H1 (cell line): ENCODE measurements around the gene SLC35F3. TPM values are rescaled to one million over a fixed set of nuclear protein-coding genes. Genes with fewer than 3 reads are reported as not detected.

Source experiments
- CTCF ChIA-PET: fragments of 300-600 bp; sonication (Branson Sonifier 250); formaldehyde crosslinking; loops from one replicate; lab custom pipeline; 2021; ENCODE audit not compliant: partially characterized antibody; lab: Charles Lee
- POLR2A ChIA-PET: fragments of 300-600 bp; sonication (Branson Sonifier 250); formaldehyde crosslinking; loops from one replicate; lab custom pipeline; 2021; ENCODE audit warnings: inconsistent platforms; ENCODE audit not compliant: partially characterized antibody; lab: Charles Lee
- DNase-seq, 2 experiments: peaks; one replicate each; pipeline versions ENCODE4 v3.0.0 to v3.0.0-alpha.2; 2010 to 2022; ENCODE audit warnings: low spot score in 2 of 2, low read depth in 1 of 2, mixed read lengths in 1 of 2
- FAIRE-seq: peaks from 2 replicates; lab custom pipeline; 2011; peaks lifted over from hg19 to GRCh38; lab: Jason Lieb, UNC
- H2AFZ ChIP-seq: 2 replicates; pipeline ENCODE4 v1.8.1; 2012; ENCODE audit warnings: low read length, inconsistent platforms
- H2AK5ac ChIP-seq: 2 replicates; pipeline ENCODE4 v1.6.1; 2013; ENCODE audit warnings: low read depth, low read length
- H2BK120ac ChIP-seq: replicated peaks from 2 replicates; pipeline ENCODE3; 2013; ENCODE audit warnings: low read depth, low read length, inconsistent platforms
- H2BK12ac ChIP-seq: 2 replicates; pipeline ENCODE4 v1.6.1; 2013; ENCODE audit warnings: low read depth, low read length
- H2BK15ac ChIP-seq: 2 replicates; pipeline ENCODE4 v1.6.1; 2013; ENCODE audit warnings: low read length
- H2BK20ac ChIP-seq: 2 replicates; pipeline ENCODE4 v1.6.1; 2013; ENCODE audit warnings: low read length
- H2BK5ac ChIP-seq: 2 replicates; pipeline ENCODE4 v1.6.1; 2013; ENCODE audit warnings: low read depth, low read length
- H3K14ac ChIP-seq: 2 replicates; pipeline ENCODE4 v1.6.1; 2013; ENCODE audit warnings: inconsistent platforms; ENCODE audit not compliant: insufficient read length
- H3K18ac ChIP-seq: 2 replicates; pipeline ENCODE4 v1.6.1; 2013; ENCODE audit warnings: low read length; ENCODE audit errors: extremely low read depth
- H3K23ac ChIP-seq: 2 replicates; pipeline ENCODE4 v1.6.1; 2013; ENCODE audit warnings: inconsistent platforms; ENCODE audit not compliant: insufficient read length
- H3K23me2 ChIP-seq: 2 replicates; pipeline ENCODE4 v1.6.1; 2013; ENCODE audit warnings: low read depth, low read length
- H3K27ac ChIP-seq: 2 replicates; pipeline ENCODE4 v1.6.1; 2011; ENCODE audit warnings: low read depth, low read length, inconsistent platforms
- H3K27me3 ChIP-seq, 4 experiments: replicated peaks in 1 of 4; 1 replicate in 1 of 4; 2 replicates in 3 of 4; pipeline versions ENCODE4 v1.6.1 to v1.8.1; 2011 to 2013; ENCODE audit warnings: low read length in 3 of 4, mild to moderate bottlenecking in 3 of 4, inconsistent platforms in 2 of 4, mixed read lengths in 2 of 4, moderate library complexity in 1 of 4; ENCODE audit not compliant: control insufficient read depth in 3 of 4, insufficient read depth in 3 of 4; ENCODE audit errors: extremely low read depth in 1 of 4
- H3K36me3 ChIP-seq, 4 experiments: 2 replicates each; pipeline versions ENCODE4 v1.6.1 to v1.8.1; 2011 to 2013; ENCODE audit warnings: mild to moderate bottlenecking in 4 of 4, low read length in 3 of 4, moderate library complexity in 2 of 4, control low read depth in 1 of 4, inconsistent platforms in 1 of 4; ENCODE audit not compliant: insufficient read depth in 4 of 4, control insufficient read depth in 2 of 4
- H3K4ac ChIP-seq: replicated peaks from 2 replicates; pipeline ENCODE3; 2013; ENCODE audit warnings: low read length, low read depth, mixed read lengths, inconsistent platforms; ENCODE audit not compliant: insufficient read length
- H3K4me1 ChIP-seq, 4 experiments: replicated peaks in 1 of 4; 1 replicate in 1 of 4; 2 replicates in 3 of 4; pipeline versions ENCODE4 v1.6.1 to v1.8.1; 2011 to 2013; ENCODE audit warnings: low read length in 3 of 4, inconsistent platforms in 2 of 4, mixed read lengths in 1 of 4; ENCODE audit not compliant: insufficient read depth in 4 of 4, control insufficient read depth in 3 of 4
- H3K4me2 ChIP-seq, 2 experiments: 2 replicates each; pipeline versions ENCODE4 v1.6.1 to v1.8.1; 2011 to 2013; ENCODE audit warnings: low read depth in 2 of 2, low read length in 2 of 2, control low read depth in 1 of 2, inconsistent platforms in 1 of 2, mild to moderate bottlenecking in 1 of 2; ENCODE audit not compliant: insufficient read depth in 1 of 2
- H3K4me3 ChIP-seq, 4 experiments: fragments of 200-600, 300-600 bp in 1 of 4; sonication (generic), shearing (Covaris generic), sonication (Bioruptor Twin) in 1 of 4; 2 replicates each; pipeline versions ENCODE4 v1.5.1 to v1.8.1; 2011 to 2016; ENCODE audit warnings: low read length in 4 of 4, low read depth in 3 of 4, control low read depth in 2 of 4, inconsistent platforms in 2 of 4, mild to moderate bottlenecking in 2 of 4, mixed read lengths in 1 of 4, moderate library complexity in 1 of 4; ENCODE audit not compliant: insufficient read depth in 2 of 4; ENCODE audit errors: extremely low read depth in 1 of 4
- H3K56ac ChIP-seq: replicated peaks from 2 replicates; pipeline ENCODE3; 2013; ENCODE audit warnings: low read depth, mild to moderate bottlenecking, mixed read lengths, low read length, inconsistent platforms; ENCODE audit not compliant: insufficient read length
- H3K79me1 ChIP-seq: 2 replicates; pipeline ENCODE4 v1.6.1; 2013; ENCODE audit warnings: low read depth, low read length, control low read depth
- H3K79me2 ChIP-seq, 2 experiments: 2 replicates each; pipeline versions ENCODE4 v1.6.1 to v1.8.1; 2012 to 2013; ENCODE audit warnings: low read length in 2 of 2, mild to moderate bottlenecking in 2 of 2, inconsistent platforms in 1 of 2; ENCODE audit not compliant: insufficient read depth in 2 of 2, control insufficient read depth in 1 of 2
- H3K9ac ChIP-seq, 4 experiments: replicated peaks in 1 of 4; 1 replicate in 1 of 4; 2 replicates in 3 of 4; pipeline versions ENCODE4 v1.6.1 to v1.8.1; 2011 to 2013; ENCODE audit warnings: low read depth in 3 of 4, low read length in 3 of 4, control low read depth in 2 of 4, mild to moderate bottlenecking in 2 of 4, moderate library complexity in 2 of 4, inconsistent platforms in 1 of 4; ENCODE audit errors: extremely low read depth in 1 of 4
- H3K9me3 ChIP-seq, 2 experiments: 2 replicates each; pipeline versions ENCODE4 v1.6.1 to v1.8.1; 2012 to 2013; ENCODE audit warnings: mild to moderate bottlenecking in 2 of 2, moderate library complexity in 2 of 2, control low read depth in 1 of 2, inconsistent platforms in 1 of 2, low read depth in 1 of 2, low read length in 1 of 2, mixed read lengths in 1 of 2; ENCODE audit not compliant: insufficient read depth in 2 of 2
- H4K20me1 ChIP-seq, 2 experiments: replicated peaks in 1 of 2; 2 replicates each; pipeline versions ENCODE3 to v1.8.1; 2011 to 2013; ENCODE audit warnings: inconsistent platforms in 2 of 2, low read length in 2 of 2, mild to moderate bottlenecking in 1 of 2; ENCODE audit not compliant: insufficient read depth in 2 of 2, control insufficient read depth in 1 of 2
- H4K5ac ChIP-seq: 2 replicates; pipeline ENCODE4 v1.6.1; 2013; ENCODE audit warnings: low read length, low read depth, mixed read lengths, inconsistent platforms; ENCODE audit not compliant: insufficient read length
- H4K8ac ChIP-seq: 2 replicates; pipeline ENCODE4 v1.8.0; 2013; ENCODE audit warnings: mild to moderate bottlenecking, moderate library complexity, low read length, inconsistent platforms; ENCODE audit not compliant: insufficient read depth; ENCODE audit errors: extremely low read depth
- H4K91ac ChIP-seq: replicated peaks from 2 replicates; pipeline ENCODE3; 2013; ENCODE audit warnings: low read length, mixed read lengths, inconsistent platforms; ENCODE audit not compliant: insufficient read length
- SRF ChIP-seq: IDR thresholded peaks from 2 replicates; pipeline ENCODE4 v1.6.1; 2011; ENCODE audit warnings: mild to moderate bottlenecking, low read depth, low read length, moderate library complexity
- WGBS, 2 experiments: shearing (Covaris generic) in 1 of 2; methylation state at CpG; one replicate each; pipeline versions ENCODE4 v1.1.6 to v1.1.7; 2013 to 2015; ENCODE audit warnings: low lambda C conversion rate in 2 of 2, mixed read lengths in 2 of 2, inconsistent platforms in 1 of 2, low coverage in 1 of 2, missing lambda C conversion rate in 1 of 2; ENCODE audit not compliant: insufficient replicate concordance in 2 of 2, insufficient coverage in 1 of 2, insufficient read length in 1 of 2; ENCODE audit errors: extremely low coverage in 1 of 2, missing lambda C conversion rate in 1 of 2; 5-methylcytosine and 5-hydroxymethylcytosine counted together
- polyA plus RNA-seq, 7 experiments: library from polyadenylated mRNA; depleted of rRNA in 3 of 7; stranded (reverse) in 5 of 7; unstranded in 2 of 7; fragments of >200 nt in 5 of 7; fragments of 200-250 nt in 2 of 7; gene quantifications; 1 replicate in 5 of 7; 2 replicates in 1 of 7; 4 replicates in 1 of 7; pipeline versions ENCODE4 v1.2.1 to v1.2.3, GENCODE V29; 2011 to 2013; ENCODE audit warnings: missing spikeins in 2 of 7, mixed read lengths in 2 of 7
- total RNA-seq: library from RNA; stranded (reverse); fragmentation: NEBNext Ultra II Directional; extraction: Animal tissue kit (Norgen Biotek cat#: 25700); gene quantifications from 2 replicates; pipeline ENCODE4 v1.2.1, GENCODE V29; 2021

The SLC35F3 gene
- total and polyA plus RNA-seq, 2 of the 8 experiments (the other 6 are each of a cell fraction or from before 2014, with no cell fraction given): 0.78 to 1.2 TPM

- H3K56ac ChIP-seq: no peak overlapping the region
- POLR2A ChIA-PET: interaction anchor here (0.6 kb wide), 1 partner anchor 81 kb away, joined by 3 read pairs; no protein-coding TSS in a partner anchor
- H4K20me1 ChIP-seq: no peaks in the 10 kb centered on the region
- H3K79me2 ChIP-seq: no peaks in the 10 kb centered on the region
- H3K27ac ChIP-seq: no peak overlapping the region
- H2BK15ac ChIP-seq: no peak overlapping the region
- no peak overlapping the region for H4K8ac ChIP-seq
- no peak overlapping the region for H2BK20ac ChIP-seq
- H3K18ac ChIP-seq: no peak overlapping the region
- H3K4me3 ChIP-seq: no peak overlapping the region
- no peak overlapping the region for H2AK5ac ChIP-seq
- no peak overlapping the region for H4K91ac ChIP-seq
- no peak overlapping the region for H2BK12ac ChIP-seq
- no peak overlapping the region for H3K23ac ChIP-seq
- no peak overlapping the region for H2BK5ac ChIP-seq
- DNase-seq: no peak
- H2BK120ac ChIP-seq: no peak overlapping the region
- 91% methylated on average over 2 of the region's 2 CpGs; no CpG with 5 or more reads in 1 of the 2 experiments for WGBS, 2 experiments
- no peaks in the 10 kb centered on the region for H3K23me2 ChIP-seq
- peaks cover 12 to 17% of the 10 kb centered on the region in 2 experiments; a peak in 3 of 4 replicates for H3K9me3 ChIP-seq
- no peak overlapping the region for H3K4ac ChIP-seq
- H3K36me3 ChIP-seq: peaks cover 0 to 2% (median 0%) of the 10 kb centered on the region in 4 experiments; a peak in 1 of 8 replicates
- no peak for TF ChIP-seq SRF
- CTCF ChIA-PET: interaction anchor here (1.5 kb wide), 1 partner anchor 76 kb away, joined by 4 read pairs; no protein-coding TSS in a partner anchor
- H4K5ac ChIP-seq: no peak overlapping the region
- no peak overlapping the region for H2AFZ ChIP-seq
- no peak for FAIRE-seq
- H3K27me3 ChIP-seq: no peaks in the 10 kb centered on the region
- H3K79me1 ChIP-seq: no peaks in the 10 kb centered on the region
- no peak overlapping the region for H3K9ac ChIP-seq
- no peaks in the 10 kb centered on the region for H3K4me1 ChIP-seq
- H3K4me2 ChIP-seq: no peak overlapping the region
- no peak overlapping the region for H3K14ac ChIP-seq
Observed at GRCh38 chr1:233867028-233867427, 37.4 kb upstream of the SLC35F3 start.
